NB4 (cell line): ENCODE measurements around the gene IL34.

Source experiments
- MYC ChIP-seq: IDR thresholded peaks from 2 replicates; pipeline ENCODE4 v1.6.1; 2011; ENCODE audit warnings: low read depth, low read length
- POLR2A ChIP-seq: IDR thresholded peaks from 2 replicates; pipeline ENCODE4 v1.6.1; 2011; ENCODE audit warnings: mild to moderate bottlenecking; ENCODE audit not compliant: insufficient read length; ENCODE audit errors: extremely low read depth
- TF ChIP-seq, protein P1 (sequence below): IDR thresholded peaks from one replicate; pipeline ENCODE4 v1.5.1; 2012; ENCODE audit warnings: low read depth, low read length
- TF ChIP-seq, protein P2 (sequence below): IDR thresholded peaks from 2 replicates; pipeline ENCODE4 v1.6.1; 2011; ENCODE audit warnings: low read depth, low read length

DNA sequence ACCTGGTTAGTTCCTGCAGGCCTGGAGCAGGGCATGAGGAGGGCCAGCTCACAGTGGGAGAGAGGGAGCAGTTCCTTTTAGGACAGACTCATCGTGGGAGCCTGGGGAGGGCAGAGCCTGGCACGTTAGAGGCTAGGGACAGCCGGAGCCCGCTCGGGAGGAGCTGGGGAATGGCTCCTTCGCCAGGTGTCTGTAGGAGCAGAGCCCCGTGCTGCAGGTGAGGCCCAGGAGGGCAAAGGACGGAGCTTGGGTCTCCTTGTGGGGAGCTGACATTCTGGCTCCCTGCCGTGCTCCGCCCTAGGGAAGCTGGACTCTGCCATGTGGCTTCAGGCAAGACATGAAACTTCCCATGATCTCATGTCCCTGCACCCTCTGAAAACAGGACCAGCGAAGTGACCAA is 58.2 kb downstream of the IL34 start:
- TF ChIP-seq POLR2A, result no peak
- TF ChIP-seq, protein P1, sequence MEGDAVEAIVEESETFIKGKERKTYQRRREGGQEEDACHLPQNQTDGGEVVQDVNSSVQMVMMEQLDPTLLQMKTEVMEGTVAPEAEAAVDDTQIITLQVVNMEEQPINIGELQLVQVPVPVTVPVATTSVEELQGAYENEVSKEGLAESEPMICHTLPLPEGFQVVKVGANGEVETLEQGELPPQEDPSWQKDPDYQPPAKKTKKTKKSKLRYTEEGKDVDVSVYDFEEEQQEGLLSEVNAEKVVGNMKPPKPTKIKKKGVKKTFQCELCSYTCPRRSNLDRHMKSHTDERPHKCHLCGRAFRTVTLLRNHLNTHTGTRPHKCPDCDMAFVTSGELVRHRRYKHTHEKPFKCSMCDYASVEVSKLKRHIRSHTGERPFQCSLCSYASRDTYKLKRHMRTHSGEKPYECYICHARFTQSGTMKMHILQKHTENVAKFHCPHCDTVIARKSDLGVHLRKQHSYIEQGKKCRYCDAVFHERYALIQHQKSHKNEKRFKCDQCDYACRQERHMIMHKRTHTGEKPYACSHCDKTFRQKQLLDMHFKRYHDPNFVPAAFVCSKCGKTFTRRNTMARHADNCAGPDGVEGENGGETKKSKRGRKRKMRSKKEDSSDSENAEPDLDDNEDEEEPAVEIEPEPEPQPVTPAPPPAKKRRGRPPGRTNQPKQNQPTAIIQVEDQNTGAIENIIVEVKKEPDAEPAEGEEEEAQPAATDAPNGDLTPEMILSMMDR, result no peak
- TF ChIP-seq, protein P2, sequence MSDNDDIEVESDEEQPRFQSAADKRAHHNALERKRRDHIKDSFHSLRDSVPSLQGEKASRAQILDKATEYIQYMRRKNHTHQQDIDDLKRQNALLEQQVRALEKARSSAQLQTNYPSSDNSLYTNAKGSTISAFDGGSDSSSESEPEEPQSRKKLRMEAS, result no peak
- no peak for TF ChIP-seq MYC
